EH (cell line): ENCODE data around the gene PSMD10.
A peak's percentile ranks its signal among the peaks of the same experiment; 100 is the strongest.

ENCODE experiments used
- DNase-seq: peaks from one replicate; pipeline ENCODE4 v3.0.0-alpha.2; 2015; ENCODE audit warnings: low read depth

PSMD10 gene

GRCh38 chrX:108071578-108071977, 19.8 kb downstream of the PSMD10 start:
- no peak for DNase-seq

GRCh38 chrX:108070891-108071290, 20.5 kb downstream of the PSMD10 start:
- DNase-seq: peak; percentile 43

GRCh38 chrX:108068121-108068520, 23.2 kb downstream of the PSMD10 start:
- DNase-seq: no peak

GRCh38 chrX:108064613-108065012, 26.7 kb downstream of the PSMD10 start:
- no peak for DNase-seq

GRCh38 chrX:108064001-108064400, 27.3 kb downstream of the PSMD10 start:
- no peak for DNase-seq

GRCh38 chrX:108059801-108060200, 31.5 kb downstream of the PSMD10 start:
- no peak for DNase-seq

GRCh38 chrX:108055546-108055945, 35.8 kb downstream of the PSMD10 start:
- no peak for DNase-seq

- no peak for DNase-seq
Measured at GRCh38 chrX:108053218-108053617, 38.1 kb downstream of the PSMD10 start.

- DNase-seq: no peak
Measured at GRCh38 chrX:108049649-108050048, 41.7 kb downstream of the PSMD10 start.

- DNase-seq: no peak
Measured at GRCh38 chrX:108044554-108045256, 46.6 kb downstream of the PSMD10 start, which contains the start of gene VSIG1. TSS of gene VSIG1 (plus strand) at chrX:108045065. CDS start at chrX:108045131, 66 bp downstream.

GRCh38 chrX:108036298-108036973, 54.9 kb downstream of the PSMD10 start:
- DNase-seq: peak; percentile 6

- no peak for DNase-seq
Measured at GRCh38 chrX:108034725-108035124, 56.6 kb downstream of the PSMD10 start.
